Naive B cell (primary cell): Measurements from ENCODE around the gene PCDHA12. TPM values are rescaled to one million over a fixed set of nuclear protein-coding genes. Genes with fewer than 3 reads are reported as not detected.
"Not testable (repeated sequence)": the region's sequence is repeated elsewhere in the genome, so short reads cannot be mapped to it uniquely, and the experiment has no call there.

Source experiments
- ATAC-seq, 2 donors: fragments of 150-1000 bp; cut with Tn5 transposase; 2 replicates each; pipeline ENCODE4 v1.10.0; 2021; ENCODE audit warnings: low read depth in 2 of 2, mild to moderate bottlenecking in 2 of 2, moderate library complexity in 2 of 2
- DNase-seq: peaks from one replicate; pipeline ENCODE4 v3.0.0; 2022
- H3K27ac Mint-ChIP-seq, 6 donors: one replicate each; pipeline ENCODE4 v1.8.0; 2020 to 2022; ENCODE audit warnings: mild to moderate bottlenecking in 6 of 6, mixed read lengths in 6 of 6, moderate library complexity in 5 of 6, inconsistent platforms in 2 of 6
- H3K27me3 Mint-ChIP-seq, 3 donors: one replicate each; pipeline ENCODE4 v1.8.0; 2021 to 2022; ENCODE audit warnings: mixed read lengths in 3 of 3, mild to moderate bottlenecking in 1 of 3
- H3K36me3 Mint-ChIP-seq, 2 donors: one replicate each; pipeline ENCODE4 v1.8.0; 2020 to 2022; ENCODE audit warnings: mixed read lengths in 2 of 2, inconsistent platforms in 1 of 2, mild to moderate bottlenecking in 1 of 2
- H3K4me1 Mint-ChIP-seq, 3 donors: one replicate each; pipeline ENCODE4 v1.8.0; 2020 to 2022; ENCODE audit warnings: mixed read lengths in 3 of 3, inconsistent platforms in 1 of 3, mild to moderate bottlenecking in 1 of 3, moderate library complexity in 1 of 3
- H3K4me3 Mint-ChIP-seq, 8 donors: one replicate each; pipeline ENCODE4 v1.8.0; 2020 to 2022; ENCODE audit warnings: mild to moderate bottlenecking in 8 of 8, mixed read lengths in 8 of 8, moderate library complexity in 8 of 8, inconsistent platforms in 2 of 8
- H3K9me3 Mint-ChIP-seq, 7 donors: one replicate each; pipeline ENCODE4 v1.8.0; 2020 to 2022; ENCODE audit warnings: mixed read lengths in 7 of 7, mild to moderate bottlenecking in 5 of 7, inconsistent platforms in 2 of 7, moderate library complexity in 1 of 7
- polyA plus RNA-seq, 6 donors: library from polyadenylated mRNA; unstranded; fragments of 300-500 nt; fragmentation: Illumina TruSeq; gene quantifications; one replicate each; pipeline ENCODE4 v1.2.3, GENCODE V29; 2021; ENCODE audit warnings: low read depth in 6 of 6

PCDHA12 gene
- polyA plus RNA-seq, 6 donors from 2014 or later = not detected

DNA sequence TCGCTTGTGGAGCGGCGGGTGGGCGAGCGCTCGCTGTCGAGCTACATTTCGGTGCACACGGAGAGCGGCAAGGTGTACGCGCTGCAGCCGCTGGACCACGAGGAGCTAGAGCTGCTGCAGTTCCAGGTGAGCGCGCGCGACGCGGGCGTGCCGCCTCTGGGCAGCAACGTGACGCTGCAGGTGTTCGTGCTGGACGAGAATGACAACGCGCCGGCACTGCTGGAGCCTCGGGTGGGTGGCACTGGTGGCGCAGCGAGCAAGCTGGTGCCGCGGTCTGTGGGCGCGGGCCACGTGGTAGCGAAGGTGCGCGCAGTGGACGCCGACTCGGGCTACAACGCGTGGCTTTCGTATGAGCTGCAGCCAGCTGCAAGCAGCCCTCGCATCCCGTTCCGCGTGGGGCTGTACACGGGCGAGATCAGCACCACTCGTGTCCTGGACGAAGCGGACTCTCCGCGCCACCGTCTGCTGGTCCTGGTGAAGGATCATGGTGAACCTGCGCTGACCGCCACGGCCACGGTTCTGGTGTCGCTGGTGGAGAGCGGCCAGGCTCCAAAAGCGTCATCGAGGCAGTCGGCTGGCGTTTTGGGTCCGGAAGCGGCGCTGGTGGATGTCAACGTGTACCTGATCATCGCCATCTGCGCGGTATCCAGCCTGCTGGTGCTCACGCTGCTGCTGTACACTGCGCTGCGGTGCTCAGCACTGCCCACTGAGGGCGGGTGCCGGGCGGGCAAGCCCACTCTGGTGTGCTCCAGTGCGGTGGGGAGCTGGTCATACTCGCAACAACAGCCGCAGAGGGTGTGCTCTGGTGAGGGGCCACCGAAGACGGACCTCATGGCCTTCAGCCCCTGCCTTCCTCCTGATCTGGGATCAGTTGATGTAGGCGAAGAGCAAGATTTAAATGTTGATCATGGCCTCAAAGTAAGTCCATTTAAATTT is 32.0 kb upstream of the PCDHA12 start:
- H3K36me3 Mint-ChIP-seq = peaks cover 0 to 15% of the 10 kb centered on the region in 2 donors
- no peak for DNase-seq
- ATAC-seq = no peak
- no peak overlapping the region for H3K4me3 Mint-ChIP-seq
- H3K4me1 Mint-ChIP-seq = no peaks in the 10 kb centered on the region
- peaks cover 16 to 39% (median 29%) of the 10 kb centered on the region in 3 donors for H3K27me3 Mint-ChIP-seq
- H3K27ac Mint-ChIP-seq = no peak overlapping the region
- H3K9me3 Mint-ChIP-seq = peaks cover 6 to 36% (median 16%) of the 10 kb centered on the region in 7 donors

- not testable (repeated sequence) for H3K27ac Mint-ChIP-seq, ATAC-seq, H3K4me1 Mint-ChIP-seq, H3K36me3 Mint-ChIP-seq, H3K4me3 Mint-ChIP-seq, DNase-seq
- Mint-ChIP-seq H3K9me3 (peaks cover 0 to 16% (median 5%) of the 10 kb centered on the region in 7 donors), H3K27me3 (peaks cover 12 to 25% (median 20%) of the 10 kb centered on the region in 3 donors)
These were observed 26.7 kb upstream of the PCDHA12 start, which contains the start of gene PCDHA9 for GRCh38 chr5:140848139-140849102. Gene PCDHA9, plus strand, starts transcription at chr5:140848382. Its CDS starts 114 bp downstream, at chr5:140848496.

DNA sequence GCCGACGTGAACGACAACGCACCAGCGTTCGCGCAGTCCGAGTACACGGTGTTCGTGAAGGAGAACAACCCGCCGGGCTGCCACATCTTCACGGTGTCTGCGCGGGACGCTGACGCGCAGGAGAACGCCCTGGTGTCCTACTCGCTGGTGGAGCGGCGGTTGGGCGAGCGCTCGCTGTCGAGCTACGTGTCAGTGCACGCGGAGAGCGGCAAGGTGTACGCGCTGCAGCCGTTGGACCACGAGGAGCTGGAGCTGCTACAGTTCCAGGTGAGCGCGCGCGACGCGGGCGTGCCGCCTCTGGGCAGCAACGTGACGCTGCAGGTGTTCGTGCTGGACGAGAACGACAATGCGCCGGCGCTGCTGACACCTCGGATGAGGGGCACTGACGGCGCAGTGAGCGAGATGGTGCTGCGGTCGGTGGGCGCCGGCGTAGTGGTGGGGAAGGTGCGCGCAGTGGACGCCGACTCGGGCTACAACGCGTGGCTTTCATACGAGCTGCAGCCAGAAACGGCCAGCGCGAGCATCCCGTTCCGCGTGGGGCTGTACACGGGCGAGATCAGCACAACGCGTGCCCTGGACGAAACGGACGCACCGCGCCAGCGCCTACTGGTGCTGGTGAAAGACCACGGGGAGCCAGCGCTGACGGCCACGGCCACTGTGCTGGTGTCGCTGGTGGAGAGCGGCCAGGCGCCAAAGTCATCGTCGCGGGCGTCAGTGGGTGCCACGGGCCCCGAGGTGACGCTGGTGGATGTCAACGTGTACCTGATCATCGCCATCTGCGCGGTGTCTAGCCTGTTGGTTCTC is 25.1 kb upstream of the PCDHA12 start:
- peak overlapping the region in 1 of 8 donors; percentile 35 for H3K4me3 Mint-ChIP-seq
- not testable (repeated sequence) for H3K4me1 Mint-ChIP-seq, DNase-seq, ATAC-seq, H3K36me3 Mint-ChIP-seq
- peaks cover 0 to 16% (median 0%) of the 10 kb centered on the region in 7 donors for H3K9me3 Mint-ChIP-seq
- H3K27me3 Mint-ChIP-seq = peaks cover 14 to 26% (median 20%) of the 10 kb centered on the region in 3 donors
- peak overlapping the region in 1 of 6 donors; percentile 24 for H3K27ac Mint-ChIP-seq

- H3K27me3 Mint-ChIP-seq = peaks cover 17 to 26% (median 26%) of the 10 kb centered on the region in 3 donors
- peak within 1 kb of the TSS in 1 of 8 donors; percentile 59 for H3K4me3 Mint-ChIP-seq
- DNase-seq (no peak), ATAC-seq (no peak)
- no peaks in the 10 kb centered on the region for H3K4me1 Mint-ChIP-seq
- peak within 1 kb of the TSS in 1 of 6 donors; percentile 51 for H3K27ac Mint-ChIP-seq
- H3K9me3 Mint-ChIP-seq = peaks cover 0 to 24% (median 7%) of the 10 kb centered on the region in 7 donors
- H3K36me3 Mint-ChIP-seq = peaks cover 0 to 9% of the 10 kb centered on the region in 2 donors
These were observed 19.1 kb upstream of the PCDHA12 start, which contains the start of gene PCDHA10 for GRCh38 chr5:140855772-140856674. Gene PCDHA10, plus strand, starts transcription at chr5:140855897. Its CDS starts 152 bp downstream, at chr5:140856049.

GRCh38 chr5:140857177-140857986 is 17.7 kb upstream of the PCDHA12 start:
- peaks cover 5 to 9% of the 10 kb centered on the region in 2 donors for H3K36me3 Mint-ChIP-seq
- H3K27me3 Mint-ChIP-seq = peaks cover 17 to 26% (median 26%) of the 10 kb centered on the region in 3 donors
- DNase-seq (no peak), ATAC-seq (no peak)
- no peaks in the 10 kb centered on the region for H3K4me1 Mint-ChIP-seq
- H3K4me3 Mint-ChIP-seq = peak overlapping the region in 1 of 8 donors; percentile 35
- H3K9me3 Mint-ChIP-seq = peaks cover 0 to 38% (median 11%) of the 10 kb centered on the region in 7 donors
- H3K27ac Mint-ChIP-seq = no peak overlapping the region

GRCh38 chr5:140857987-140858240 is 17.2 kb upstream of the PCDHA12 start:
- ATAC-seq (no peak), DNase-seq (no peak)
- Mint-ChIP-seq H3K9me3 (peaks cover 0 to 38% (median 11%) of the 10 kb centered on the region in 7 donors), H3K4me1 (no peaks in the 10 kb centered on the region), H3K27ac (no peak overlapping the region), H3K4me3 (no peak overlapping the region), H3K36me3 (peaks cover 5 to 9% of the 10 kb centered on the region in 2 donors), H3K27me3 (peaks cover 15 to 26% (median 25%) of the 10 kb centered on the region in 3 donors)

GRCh38 chr5:140862441-140863295 is 12.4 kb upstream of the PCDHA12 start:
- Mint-ChIP-seq H3K9me3 (peaks cover 0 to 32% (median 11%) of the 10 kb centered on the region in 7 donors), H3K4me3 (no peak overlapping the region), H3K27ac (no peak overlapping the region), H3K4me1 (no peaks in the 10 kb centered on the region), H3K36me3 (peaks cover 0 to 5% of the 10 kb centered on the region in 2 donors), H3K27me3 (peaks cover 8 to 18% (median 10%) of the 10 kb centered on the region in 3 donors)
- DNase-seq (no peak), ATAC-seq (no peak)

DNA sequence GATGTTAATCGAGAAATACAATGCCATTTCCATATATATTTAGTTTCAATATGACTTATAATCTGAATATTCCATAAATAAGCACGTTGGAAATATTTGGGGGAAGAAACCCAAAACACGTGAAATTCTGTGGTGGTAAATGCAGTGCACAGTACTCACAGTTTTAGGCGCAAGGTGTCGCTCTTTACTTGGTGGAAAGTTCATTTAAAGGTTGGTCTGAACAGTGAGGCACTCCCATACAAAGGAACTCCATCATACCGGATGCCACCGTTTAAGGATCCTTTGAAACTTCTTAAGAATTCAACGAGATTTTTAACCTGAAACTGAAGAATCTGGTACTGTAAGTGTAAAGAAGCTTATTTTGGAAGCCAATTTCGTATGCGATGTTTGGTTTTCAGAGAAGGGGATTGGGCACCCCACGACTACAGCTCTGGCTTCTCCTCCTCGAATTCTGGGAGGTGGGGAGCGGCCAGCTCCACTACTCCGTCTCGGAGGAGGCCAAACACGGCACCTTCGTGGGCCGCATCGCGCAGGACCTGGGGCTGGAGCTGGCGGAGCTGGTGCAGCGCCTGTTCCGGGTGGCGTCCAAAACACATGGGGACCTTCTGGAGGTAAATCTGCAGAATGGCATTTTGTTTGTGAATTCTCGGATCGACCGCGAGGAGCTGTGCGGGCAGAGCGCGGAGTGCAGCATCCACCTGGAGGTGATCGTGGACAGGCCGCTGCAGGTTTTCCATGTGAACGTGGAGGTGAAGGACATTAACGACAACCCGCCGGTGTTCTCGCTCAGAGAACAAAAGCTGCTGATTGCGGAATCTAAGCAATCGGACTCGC is 6.2 kb upstream of the PCDHA12 start, which contains the start of gene PCDHA11:
Gene PCDHA11 (plus strand): TSS at position 237 of the 834 bp plus-strand sequence. CDS start 147 bp downstream, at position 384.
- Mint-ChIP-seq H3K4me3 (peak within 1 kb of the TSS in 1 of 8 donors; percentile 4), H3K27ac (peak within 1 kb of the TSS in 1 of 6 donors; percentile 51), H3K4me1 (peaks cover 0 to 2% (median 0%) of the 10 kb centered on the region in 3 donors), H3K27me3 (peaks cover 8 to 17% (median 15%) of the 10 kb centered on the region in 3 donors), H3K9me3 (peaks cover 0 to 28% (median 15%) of the 10 kb centered on the region in 7 donors), H3K36me3 (peaks cover 0 to 4% of the 10 kb centered on the region in 2 donors)
- ATAC-seq (no peak), DNase-seq (no peak)

- Mint-ChIP-seq H3K4me3 (peak overlapping the region in 1 of 8 donors; percentile 4), H3K27me3 (peaks cover 3 to 23% (median 12%) of the 10 kb centered on the region in 3 donors), H3K9me3 (peaks cover 0 to 30% (median 16%) of the 10 kb centered on the region in 7 donors), H3K36me3 (peaks cover 0 to 4% of the 10 kb centered on the region in 2 donors), H3K27ac (peak overlapping the region in 1 of 6 donors; percentile 51), H3K4me1 (peaks cover 0 to 2% (median 0%) of the 10 kb centered on the region in 3 donors)
- no peak for ATAC-seq
- no peak for DNase-seq
These were observed 5.6 kb upstream of the PCDHA12 start for GRCh38 chr5:140869555-140869886.
